AG09309 (cell line): Measurements from ENCODE around the gene FGD5.
"Not testable (repeated sequence)": the region's sequence is repeated elsewhere in the genome, so short reads cannot be mapped to it uniquely, and the experiment has no call there.

ENCODE experiments used
- DNase-seq: peaks from one replicate; pipeline ENCODE4 v3.0.0-alpha.2; 2010; ENCODE audit warnings: low read depth
- H3K4me3 ChIP-seq: 2 replicates; pipeline ENCODE4 v1.5.1; 2011; ENCODE audit warnings: mild to moderate bottlenecking, low read depth, low read length, moderate library complexity; ENCODE audit not compliant: control insufficient read depth
- TF ChIP-seq, protein P1 (sequence below): IDR thresholded peaks from 2 replicates; pipeline ENCODE4 v1.5.1; 2011; ENCODE audit warnings: mild to moderate bottlenecking, low read depth, low read length, inconsistent platforms; ENCODE audit not compliant: insufficient read depth, control insufficient read depth; ENCODE audit errors: missing control alignments

Gene FGD5

DNA sequence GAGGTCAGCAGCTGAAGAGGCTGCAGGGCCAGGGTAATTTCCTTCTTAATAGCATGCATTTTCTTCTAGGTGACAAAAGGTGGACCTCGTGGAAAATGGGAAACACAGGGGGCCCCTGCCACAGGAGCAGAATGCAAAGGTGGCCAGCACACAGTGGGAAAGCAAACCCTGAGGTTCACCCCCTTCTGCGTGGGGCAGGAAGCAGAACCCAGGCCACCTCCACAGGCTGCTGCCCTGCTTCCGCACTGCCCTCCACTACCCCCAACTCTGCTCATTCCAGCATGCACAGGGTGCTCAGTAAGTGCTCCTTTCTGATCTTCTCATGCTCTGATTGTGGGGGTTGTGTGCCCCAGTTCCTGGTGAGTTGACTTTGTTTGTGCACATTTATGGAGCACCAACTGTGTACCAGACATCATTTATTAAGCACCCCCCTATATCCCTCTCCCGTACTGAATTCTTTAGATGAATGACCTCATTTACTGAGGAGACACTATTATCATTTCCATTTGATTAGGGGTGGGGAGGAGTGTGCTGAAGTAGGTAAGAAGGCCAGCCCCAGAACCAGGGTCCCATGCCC, 12.7 kb upstream of the FGD5 start:
- H3K4me3 ChIP-seq, result no peak overlapping the region
- DNase-seq, result no peak
- TF ChIP-seq, protein P1, sequence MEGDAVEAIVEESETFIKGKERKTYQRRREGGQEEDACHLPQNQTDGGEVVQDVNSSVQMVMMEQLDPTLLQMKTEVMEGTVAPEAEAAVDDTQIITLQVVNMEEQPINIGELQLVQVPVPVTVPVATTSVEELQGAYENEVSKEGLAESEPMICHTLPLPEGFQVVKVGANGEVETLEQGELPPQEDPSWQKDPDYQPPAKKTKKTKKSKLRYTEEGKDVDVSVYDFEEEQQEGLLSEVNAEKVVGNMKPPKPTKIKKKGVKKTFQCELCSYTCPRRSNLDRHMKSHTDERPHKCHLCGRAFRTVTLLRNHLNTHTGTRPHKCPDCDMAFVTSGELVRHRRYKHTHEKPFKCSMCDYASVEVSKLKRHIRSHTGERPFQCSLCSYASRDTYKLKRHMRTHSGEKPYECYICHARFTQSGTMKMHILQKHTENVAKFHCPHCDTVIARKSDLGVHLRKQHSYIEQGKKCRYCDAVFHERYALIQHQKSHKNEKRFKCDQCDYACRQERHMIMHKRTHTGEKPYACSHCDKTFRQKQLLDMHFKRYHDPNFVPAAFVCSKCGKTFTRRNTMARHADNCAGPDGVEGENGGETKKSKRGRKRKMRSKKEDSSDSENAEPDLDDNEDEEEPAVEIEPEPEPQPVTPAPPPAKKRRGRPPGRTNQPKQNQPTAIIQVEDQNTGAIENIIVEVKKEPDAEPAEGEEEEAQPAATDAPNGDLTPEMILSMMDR, result no peak

DNA sequence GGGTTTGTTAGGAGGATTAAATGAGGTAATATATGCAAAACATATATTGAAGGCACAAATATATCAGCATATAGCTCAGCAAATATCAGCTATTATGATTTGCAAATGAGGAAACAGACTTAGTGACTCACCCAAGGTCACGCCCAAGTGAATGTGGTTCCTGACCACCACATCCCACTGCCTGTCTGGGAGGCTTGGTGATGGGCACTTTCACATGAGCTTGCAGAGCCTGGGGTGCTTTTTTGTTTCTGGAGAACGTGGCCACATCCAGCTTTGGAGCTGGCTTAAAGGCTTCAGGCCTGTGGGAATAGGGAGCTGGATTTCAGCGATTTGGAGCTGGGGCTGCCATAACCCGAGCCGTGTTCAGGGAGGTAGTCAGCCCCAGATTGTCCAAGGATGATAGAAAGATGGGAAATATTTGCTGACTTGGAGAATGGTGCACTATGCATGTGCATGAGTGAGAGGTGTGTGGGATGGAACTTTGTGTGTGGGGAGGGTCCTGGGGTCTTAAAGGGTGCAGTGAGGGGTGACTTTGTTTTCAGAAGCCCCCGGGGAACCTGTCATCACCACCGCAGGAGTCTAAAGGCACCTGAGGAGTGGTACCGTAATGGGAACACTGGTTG, 12.0 kb upstream of the FGD5 start:
- TF ChIP-seq, protein P1, result no peak
- H3K4me3 ChIP-seq, result no peak overlapping the region
- DNase-seq, result no peak

DNA sequence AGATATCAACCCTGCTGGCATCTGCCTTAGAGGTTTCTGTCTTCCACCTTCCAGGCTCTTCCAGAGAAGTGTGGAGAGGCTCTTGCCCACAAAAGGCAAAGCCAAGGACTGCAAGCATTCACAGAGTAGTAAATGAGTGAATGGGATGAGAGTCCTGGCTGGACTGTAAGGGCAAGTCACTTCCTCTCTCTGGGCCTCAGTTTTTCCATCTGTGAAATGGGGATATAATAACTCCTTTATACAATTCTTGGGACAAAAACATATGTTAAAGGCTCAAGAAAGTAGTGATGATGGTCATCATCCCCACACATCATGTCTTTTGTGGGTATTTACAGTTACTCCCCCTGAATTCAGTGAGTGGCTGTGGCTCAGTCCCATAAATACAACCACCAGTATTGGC, 10.7 kb upstream of the FGD5 start:
- DNase-seq, result no peak
- TF ChIP-seq, protein P1, result no peak
- no peak overlapping the region for H3K4me3 ChIP-seq

DNA sequence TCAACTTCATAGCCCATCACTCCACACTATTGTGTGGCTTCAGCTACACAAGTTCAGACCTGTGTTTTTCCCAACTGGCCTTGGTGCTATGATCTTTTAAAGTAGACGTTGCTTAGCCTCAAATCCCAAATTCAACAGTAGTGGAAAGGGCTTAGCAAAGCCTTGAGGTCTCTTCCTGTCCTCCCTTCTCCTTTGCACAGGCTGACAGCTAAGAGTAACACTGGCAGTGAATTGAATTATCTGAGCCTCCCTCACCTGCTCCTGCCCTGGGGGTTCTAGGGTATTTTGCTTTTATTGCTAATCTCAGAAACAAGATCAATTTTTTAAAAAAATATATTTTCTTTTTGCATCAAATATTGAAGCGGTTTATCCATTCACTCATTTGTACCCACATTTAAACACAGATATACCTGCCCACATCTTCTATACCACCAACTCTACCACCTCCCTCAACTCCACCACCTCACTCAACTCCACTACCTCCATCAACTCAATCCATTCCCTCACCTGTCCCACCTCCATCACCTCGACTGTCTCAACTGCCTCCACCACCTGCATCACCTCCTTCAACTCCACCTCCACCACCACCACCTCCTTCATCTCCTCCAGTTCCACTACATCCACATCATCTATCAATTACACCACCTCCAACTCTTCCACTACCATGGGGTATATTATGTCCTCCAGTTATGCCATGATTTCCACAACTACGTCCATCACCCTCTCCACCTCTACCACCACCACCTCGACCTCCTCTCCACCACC, 10.1 kb upstream of the FGD5 start:
- DNase-seq, result no peak
- H3K4me3 ChIP-seq, result no peak overlapping the region
- TF ChIP-seq, protein P1, result no peak

DNA sequence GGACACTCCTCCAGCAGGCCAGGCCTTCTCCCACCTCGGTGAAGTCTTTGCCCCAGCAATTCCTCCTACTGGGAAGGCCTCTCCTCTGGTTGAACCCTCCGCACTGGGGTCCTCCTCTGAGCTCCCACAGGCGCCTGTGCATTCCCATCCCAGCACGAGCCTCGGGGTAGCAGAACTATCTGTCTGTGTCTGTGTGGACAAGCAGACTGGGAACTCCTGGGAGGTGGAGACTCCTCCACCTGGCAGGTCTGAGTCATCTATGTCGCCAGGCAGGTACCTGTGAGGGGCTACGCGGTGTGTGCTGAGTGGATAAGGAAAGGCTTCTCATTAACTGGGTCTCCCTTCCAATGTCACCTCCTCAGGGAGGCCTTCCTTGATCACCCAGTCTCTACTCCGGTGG, 9.2 kb upstream of the FGD5 start:
- H3K4me3 ChIP-seq, result not testable (repeated sequence)

DNA sequence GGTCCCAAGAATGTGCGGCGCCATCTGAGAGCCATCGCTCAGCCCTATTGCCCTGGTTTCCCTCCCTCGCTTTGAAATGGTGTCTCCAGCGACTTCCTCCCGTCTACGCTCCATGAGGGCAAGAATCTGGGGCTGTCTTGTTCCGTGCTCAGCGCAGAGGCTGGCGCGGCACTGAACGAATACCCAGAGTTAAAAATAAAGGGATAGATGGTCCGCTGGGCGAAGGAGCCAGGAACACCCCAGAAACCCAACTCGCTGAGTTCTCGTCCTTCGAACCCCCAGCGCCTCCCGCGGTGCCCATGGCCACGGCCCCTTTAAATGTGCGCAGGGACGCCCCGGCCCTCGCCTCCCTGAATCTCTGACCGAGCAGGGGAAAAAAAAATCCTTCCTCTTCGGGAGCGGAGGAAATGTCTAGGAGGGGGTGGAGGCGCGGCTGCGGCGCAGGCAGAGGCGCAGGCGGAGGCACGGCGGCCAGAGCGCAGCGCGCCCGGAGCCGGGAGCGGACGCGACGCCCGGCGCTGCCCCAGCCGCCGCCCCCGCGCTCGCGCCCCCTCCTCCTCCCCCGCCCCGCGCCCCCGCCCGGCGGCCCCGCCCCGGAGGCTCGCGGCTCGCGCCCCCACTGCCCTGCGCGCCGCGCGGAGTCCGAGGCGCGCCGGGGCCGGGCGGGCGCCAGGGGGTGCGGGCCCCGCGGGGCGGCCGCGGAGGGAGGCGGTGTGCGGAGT, 8.5 kb upstream of the FGD5 start:
- no peak for DNase-seq
- TF ChIP-seq, protein P1, result no peak
- H3K4me3 ChIP-seq, result no peak overlapping the region

More for the DNA sequence above, 9.2 kb upstream of the FGD5 start:
- not testable (repeated sequence) for DNase-seq
